Measurements from ENCODE around the gene CCDC194. TPM values are rescaled to one million over a fixed set of nuclear protein-coding genes. Genes with fewer than 3 reads are reported as not detected.

Gene CCDC194
- total RNA-seq, 4 donors from 2014 or later = not detected

GRCh38 chr19:17405250-17406045 is 11.5 kb upstream of the CCDC194 start, which contains the start of gene BST2:
TSS of gene BST2 (minus strand) at chr19:17405630. CDS start at chr19:17405575, 55 bp downstream.
- no peak for DNase-seq (ENCODE audit: low spot score in 2 of 2)
- TF ChIP-seq, protein P1, sequence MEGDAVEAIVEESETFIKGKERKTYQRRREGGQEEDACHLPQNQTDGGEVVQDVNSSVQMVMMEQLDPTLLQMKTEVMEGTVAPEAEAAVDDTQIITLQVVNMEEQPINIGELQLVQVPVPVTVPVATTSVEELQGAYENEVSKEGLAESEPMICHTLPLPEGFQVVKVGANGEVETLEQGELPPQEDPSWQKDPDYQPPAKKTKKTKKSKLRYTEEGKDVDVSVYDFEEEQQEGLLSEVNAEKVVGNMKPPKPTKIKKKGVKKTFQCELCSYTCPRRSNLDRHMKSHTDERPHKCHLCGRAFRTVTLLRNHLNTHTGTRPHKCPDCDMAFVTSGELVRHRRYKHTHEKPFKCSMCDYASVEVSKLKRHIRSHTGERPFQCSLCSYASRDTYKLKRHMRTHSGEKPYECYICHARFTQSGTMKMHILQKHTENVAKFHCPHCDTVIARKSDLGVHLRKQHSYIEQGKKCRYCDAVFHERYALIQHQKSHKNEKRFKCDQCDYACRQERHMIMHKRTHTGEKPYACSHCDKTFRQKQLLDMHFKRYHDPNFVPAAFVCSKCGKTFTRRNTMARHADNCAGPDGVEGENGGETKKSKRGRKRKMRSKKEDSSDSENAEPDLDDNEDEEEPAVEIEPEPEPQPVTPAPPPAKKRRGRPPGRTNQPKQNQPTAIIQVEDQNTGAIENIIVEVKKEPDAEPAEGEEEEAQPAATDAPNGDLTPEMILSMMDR (IDR thresholded peaks at IDR 0.05) = no peak
- no peak for TF ChIP-seq POLR2A (IDR thresholded peaks at IDR 0.05)

GRCh38 chr19:17404621-17405249 is 10.7 kb upstream of the CCDC194 start:
- intact Hi-C loops (cut with DNase I; ENCODE audit: low total_unique reads) = no loop called here
- no peak for DNase-seq (ENCODE audit: low spot score in 2 of 2)
- 75 to 85% methylated on average over 7 of the region's 7 CpGs for WGBS, 2 donors
- TF ChIP-seq, protein P1 (IDR thresholded peaks at IDR 0.05) = no peak
- no peak for TF ChIP-seq POLR2A (IDR thresholded peaks at IDR 0.05)
- no peak overlapping the region for H3K4me3 ChIP-seq (ENCODE audit: low read depth, poor library complexity, severe bottlenecking)

More at GRCh38 chr19:17405250-17406045, 11.5 kb upstream of the CCDC194 start, which contains the start of gene BST2:
- H3K4me3 ChIP-seq (ENCODE audit: low read depth, poor library complexity, severe bottlenecking) = no peak within 1 kb of the TSS
- WGBS, 2 donors = 74 to 75% methylated on average over 18 of the region's 18 CpGs
- intact Hi-C loops (cut with DNase I; ENCODE audit: low total_unique reads) = no loop called here

GRCh38 chr19:17404015-17404414 is 10.0 kb upstream of the CCDC194 start:
- H3K4me3 ChIP-seq (ENCODE audit: low read depth, poor library complexity, severe bottlenecking) = no peak overlapping the region
- intact Hi-C loops (cut with DNase I; ENCODE audit: low total_unique reads) = no loop called here
- WGBS, 2 donors = 86 to 93% methylated on average over 6 of the region's 6 CpGs
- TF ChIP-seq POLR2A (IDR thresholded peaks at IDR 0.05) = no peak
- TF ChIP-seq, protein P1 (IDR thresholded peaks at IDR 0.05) = no peak
- no peak for DNase-seq (ENCODE audit: low spot score in 2 of 2)

DNA sequence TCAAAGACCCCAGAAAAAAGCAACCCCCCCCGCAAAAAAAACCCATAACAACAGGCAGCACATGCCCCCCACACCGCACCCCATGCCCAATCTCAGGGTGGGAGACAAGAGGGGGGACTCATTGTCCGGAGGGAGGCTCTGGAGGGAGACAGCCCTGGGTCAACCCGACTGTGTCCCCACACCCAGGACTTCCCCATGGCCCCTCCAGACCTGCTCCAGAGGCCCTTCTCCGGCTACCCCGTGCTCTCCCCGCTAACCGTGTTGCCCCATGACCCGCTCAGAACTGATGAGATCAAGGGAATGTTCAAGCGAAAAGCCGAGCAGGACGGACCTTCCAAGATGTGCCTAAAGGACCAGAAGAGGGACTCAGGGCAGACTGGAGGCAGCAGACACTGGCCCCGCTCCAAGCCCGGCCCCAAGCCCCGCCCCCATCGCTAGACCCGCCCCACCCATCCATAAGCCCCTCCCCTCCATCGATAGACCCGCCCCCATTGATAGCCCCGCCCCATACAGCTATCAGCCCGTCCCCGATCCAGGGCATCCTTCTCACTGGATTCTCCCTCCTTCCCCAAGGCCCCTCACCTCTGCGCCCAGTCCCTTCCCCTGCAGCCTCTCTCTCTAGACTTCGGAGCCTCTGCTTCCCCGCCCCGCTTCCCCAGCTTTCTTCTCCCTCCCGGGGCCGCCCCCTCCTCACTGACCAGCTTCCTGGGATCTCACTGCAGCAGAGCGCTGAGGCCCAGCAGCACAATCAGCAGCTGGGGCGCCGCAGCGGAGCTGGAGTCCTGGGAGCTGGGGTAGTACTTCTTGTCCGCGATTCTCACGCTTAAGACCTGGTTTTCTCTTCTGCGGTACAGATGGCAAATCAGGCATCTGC is 9.2 kb upstream of the CCDC194 start:
- TF ChIP-seq, protein P1 (IDR thresholded peaks at IDR 0.05) = no peak
- no peak for TF ChIP-seq POLR2A (IDR thresholded peaks at IDR 0.05)
- DNase-seq (ENCODE audit: low spot score in 2 of 2) = no peak
- no peak overlapping the region for H3K4me3 ChIP-seq (ENCODE audit: low read depth, poor library complexity, severe bottlenecking)
- intact Hi-C loops (cut with DNase I; ENCODE audit: low total_unique reads) = no loop called here
- 46 to 51% methylated on average over 32 to 33 of the region's 36 CpGs for WGBS, 2 donors

DNA sequence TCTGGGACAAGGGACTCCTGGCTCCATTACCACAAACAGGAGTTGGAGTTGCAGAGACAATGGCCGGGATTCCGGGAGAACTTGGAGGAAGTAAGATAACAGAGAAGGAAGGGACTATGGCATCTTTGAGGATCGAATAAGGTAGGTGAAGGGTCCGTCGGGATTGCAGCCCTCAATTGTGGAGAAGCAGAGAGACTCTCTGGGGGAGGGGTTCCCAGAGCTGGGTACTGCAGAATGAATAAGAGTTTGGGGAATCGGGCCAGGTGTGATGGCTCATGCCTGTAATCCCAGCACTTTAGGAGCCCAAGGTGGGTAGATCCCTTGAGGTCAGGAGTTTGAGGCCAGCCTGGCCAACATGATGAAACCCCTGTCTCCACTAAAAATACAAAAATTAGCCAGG is 7.6 kb upstream of the CCDC194 start:
- TF ChIP-seq, protein P1 (IDR thresholded peaks at IDR 0.05) = no peak
- no peak for TF ChIP-seq POLR2A (IDR thresholded peaks at IDR 0.05)
- 72 to 87% methylated on average over 6 of the region's 6 CpGs for WGBS, 2 donors
- DNase-seq (ENCODE audit: low spot score in 2 of 2) = no peak
- intact Hi-C loops (cut with DNase I; ENCODE audit: low total_unique reads) = no loop called here
- H3K4me3 ChIP-seq (ENCODE audit: low read depth, poor library complexity, severe bottlenecking) = no peak overlapping the region

Measured in lower leg skin (tissue), 4 donors.